Activated T-cell treated with anti-CD3 and anti-CD28 coated beads, Interleukin-2, amount 50 U/mL, for 48 hours (primary cell): ENCODE results near the gene CEP83.

Experiments used
- DNase-seq, 2 experiments: peaks; one replicate each; pipeline ENCODE4 v3.0.0-alpha.2; 2020

The CEP83 gene

DNA sequence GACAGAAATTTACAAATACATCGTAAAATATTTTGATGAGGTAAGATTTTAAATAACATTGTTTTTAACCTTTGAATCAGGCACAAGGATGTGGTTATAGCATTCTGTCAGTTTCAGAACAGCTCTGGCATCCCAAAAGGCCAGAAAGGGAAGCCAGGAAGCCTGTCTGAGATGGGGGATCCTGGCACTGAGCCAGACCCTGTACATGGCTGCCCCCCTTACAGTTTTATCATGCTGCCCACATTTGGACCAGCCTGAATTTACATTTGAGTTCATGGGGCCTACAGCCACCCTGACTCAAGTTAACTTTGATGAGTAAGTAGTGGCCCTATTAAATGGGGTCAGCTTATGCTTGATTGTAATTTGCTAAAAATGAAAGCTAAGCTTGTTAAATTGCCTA is 155.7 kb downstream of the CEP83 start:
- DNase-seq, result no peak

DNA sequence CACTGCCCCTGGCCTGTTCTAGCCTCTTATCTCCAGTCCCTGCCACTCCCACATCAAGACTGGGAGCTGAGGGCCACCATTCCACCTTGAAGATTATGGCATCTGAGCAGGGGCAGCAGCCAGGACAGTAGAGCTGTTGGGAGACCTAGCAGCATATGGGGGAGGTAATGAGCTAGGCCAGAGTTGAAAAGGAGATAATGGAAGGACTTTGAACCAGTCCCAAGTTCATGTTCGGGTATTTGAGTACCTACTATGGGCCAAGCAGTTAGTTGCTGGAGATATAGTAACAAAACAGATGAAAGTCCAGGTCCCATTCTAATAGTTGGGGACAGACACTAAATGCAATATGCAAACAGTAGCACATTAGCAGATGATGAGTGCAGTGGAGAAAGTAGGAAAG is 159.8 kb downstream of the CEP83 start:
- no peak for DNase-seq

DNA sequence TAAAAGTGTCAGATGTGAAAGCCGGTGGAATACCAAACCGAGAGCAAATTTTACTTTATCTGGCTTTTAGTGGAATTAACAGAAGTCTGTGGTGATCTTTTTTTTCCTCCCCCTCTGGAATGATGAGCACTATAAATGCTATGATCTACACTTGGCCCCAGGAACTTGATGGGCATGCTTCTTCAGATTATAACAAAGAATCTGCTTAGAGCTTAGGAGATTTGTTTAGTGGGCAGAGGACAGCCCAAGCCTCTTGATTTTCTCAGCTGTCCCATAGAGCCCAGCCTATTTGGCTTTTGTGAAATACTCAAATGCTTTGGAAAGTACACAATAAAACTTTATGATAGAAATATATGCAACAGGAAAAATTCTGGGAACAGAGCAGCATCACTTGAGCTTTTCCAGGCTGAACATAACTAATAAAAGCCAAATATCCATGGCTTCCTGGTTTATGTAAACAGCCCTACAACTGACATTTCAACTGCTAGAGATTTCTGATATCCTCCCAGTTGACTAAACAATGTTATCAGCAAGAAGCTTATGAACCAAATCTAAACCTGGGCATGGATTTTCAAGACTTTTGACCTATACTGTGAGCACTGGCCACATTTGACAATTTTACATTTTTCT is 161.7 kb downstream of the CEP83 start:
- DNase-seq, result no peak

- DNase-seq, result no peak
Measured at GRCh38 chr12:94297096-94297699, 162.5 kb downstream of the CEP83 start.

DNA sequence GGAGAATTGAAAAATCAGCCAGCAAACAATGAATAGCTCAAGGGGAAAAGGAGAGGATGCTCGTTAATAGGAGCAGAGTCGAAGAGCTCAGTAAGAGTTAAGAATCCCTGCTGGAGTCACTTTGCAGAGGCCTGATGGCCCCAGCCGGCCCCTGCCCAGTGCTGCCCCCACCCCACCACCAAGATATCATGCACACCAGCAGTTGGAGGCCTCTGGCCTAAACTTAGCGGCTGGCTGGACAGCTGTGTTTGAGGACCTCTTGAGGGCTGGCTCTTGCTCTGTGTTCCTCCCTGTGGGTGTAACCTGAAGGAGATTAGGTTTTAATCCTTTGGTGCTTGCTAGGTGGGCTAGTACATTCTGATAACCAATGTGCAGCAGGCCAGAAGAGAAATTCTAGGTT is 169.3 kb downstream of the CEP83 start:
- no peak for DNase-seq

DNA sequence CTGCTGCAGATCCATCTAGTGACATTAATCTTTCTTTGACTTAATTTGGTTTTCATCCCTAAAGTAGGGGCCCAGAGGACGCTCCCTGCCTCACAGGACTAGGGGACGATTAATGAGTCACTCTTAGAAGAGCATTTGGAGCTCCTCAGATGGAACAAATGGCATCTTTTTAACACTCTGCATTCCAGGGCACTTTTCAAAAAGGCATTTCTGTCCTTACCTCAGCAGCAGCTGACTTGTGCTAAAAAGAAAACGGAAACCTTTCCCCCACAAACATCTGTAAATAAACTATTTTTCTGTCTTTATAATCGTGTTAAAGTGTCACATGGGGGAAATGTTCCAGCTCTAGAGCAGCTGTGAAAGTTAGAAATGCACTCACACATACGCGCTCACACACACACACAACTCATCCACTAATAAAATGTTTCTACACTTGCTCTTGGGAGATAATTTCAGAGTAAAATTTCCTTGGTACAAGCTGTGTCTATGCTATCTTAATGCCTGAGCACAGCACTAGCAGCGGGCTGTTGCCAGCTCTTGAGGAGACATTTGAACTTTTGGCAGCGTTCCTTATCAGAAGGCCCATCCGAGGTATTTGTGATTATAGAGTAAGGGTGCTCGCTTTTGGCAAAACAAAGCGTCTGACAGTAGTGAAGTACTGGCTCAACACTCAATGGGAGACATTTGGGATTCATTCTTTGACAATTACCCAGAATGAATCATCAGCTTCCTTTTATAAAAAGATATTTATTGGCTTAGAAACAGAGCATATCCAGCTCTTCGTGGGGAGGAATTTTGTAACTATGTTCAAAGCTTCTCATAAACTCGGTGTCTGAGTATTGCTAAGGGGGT is 170.0 kb downstream of the CEP83 start:
- no peak for DNase-seq

- DNase-seq, result no peak
Measured at GRCh38 chr12:94287245-94287628, 172.4 kb downstream of the CEP83 start.

- no peak for DNase-seq
Measured at GRCh38 chr12:94286583-94287244, 173.0 kb downstream of the CEP83 start.

DNA sequence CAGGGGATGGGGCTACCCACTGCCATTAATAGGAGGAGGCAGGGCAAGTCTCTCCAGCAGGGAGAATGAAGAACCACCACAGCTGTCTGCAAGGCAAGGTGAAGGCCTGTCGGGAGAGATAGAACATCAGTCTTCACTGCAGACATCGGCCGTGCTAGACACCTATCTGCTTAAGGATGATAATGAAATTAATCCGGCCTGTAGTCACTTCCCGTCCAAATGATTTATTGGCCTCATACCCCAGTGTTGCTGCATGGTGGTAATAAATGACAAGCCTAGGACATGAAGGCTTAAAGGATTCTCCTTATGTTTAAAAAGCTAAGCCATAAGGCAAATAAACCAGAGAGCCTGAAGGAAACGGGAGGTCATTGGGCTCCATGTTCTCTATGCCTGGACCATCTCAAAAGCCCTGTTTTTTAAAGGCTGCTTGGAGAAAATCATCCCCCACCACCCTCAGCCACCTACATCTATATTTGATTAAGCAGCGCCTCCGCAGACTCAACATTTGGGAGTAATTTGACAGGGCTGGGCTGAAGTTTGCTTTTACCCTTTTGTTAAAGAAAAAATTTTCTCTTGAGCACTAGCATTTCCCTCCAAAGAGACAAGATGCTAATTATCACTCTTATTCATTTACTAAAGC is 173.6 kb downstream of the CEP83 start:
- DNase-seq, result no peak

- no peak for DNase-seq
Measured at GRCh38 chr12:94284859-94285258, 174.8 kb downstream of the CEP83 start.

DNA sequence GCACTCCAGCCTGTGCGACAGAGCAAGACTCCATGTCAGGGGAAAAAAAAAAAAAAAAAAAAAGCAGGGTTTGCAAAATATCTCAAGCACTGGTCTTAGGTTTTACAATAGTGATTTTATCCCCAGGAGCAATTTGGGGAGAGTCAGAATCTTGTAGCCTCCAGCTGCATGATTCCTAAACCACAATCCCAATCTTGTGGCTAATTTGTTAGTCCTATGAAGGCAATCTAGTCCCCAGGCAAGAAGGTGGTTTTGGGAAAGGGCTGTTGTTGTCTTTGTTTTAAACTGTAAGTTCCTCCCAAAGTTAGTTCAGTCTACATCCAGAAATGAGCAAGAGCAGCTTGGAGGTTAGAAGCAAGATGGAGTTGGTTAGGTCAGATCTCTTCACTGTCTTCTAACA is 175.6 kb downstream of the CEP83 start:
- DNase-seq, result no peak

- peak in 1 of 2 experiments; percentile 48 for DNase-seq
Measured at GRCh38 chr12:94282675-94283074, 177.0 kb downstream of the CEP83 start.

GRCh38 chr12:94280063-94280462 is 179.6 kb downstream of the CEP83 start:
- DNase-seq, result no peak

- DNase-seq, result no peak
Measured at GRCh38 chr12:94277426-94278000, 182.2 kb downstream of the CEP83 start.

DNA sequence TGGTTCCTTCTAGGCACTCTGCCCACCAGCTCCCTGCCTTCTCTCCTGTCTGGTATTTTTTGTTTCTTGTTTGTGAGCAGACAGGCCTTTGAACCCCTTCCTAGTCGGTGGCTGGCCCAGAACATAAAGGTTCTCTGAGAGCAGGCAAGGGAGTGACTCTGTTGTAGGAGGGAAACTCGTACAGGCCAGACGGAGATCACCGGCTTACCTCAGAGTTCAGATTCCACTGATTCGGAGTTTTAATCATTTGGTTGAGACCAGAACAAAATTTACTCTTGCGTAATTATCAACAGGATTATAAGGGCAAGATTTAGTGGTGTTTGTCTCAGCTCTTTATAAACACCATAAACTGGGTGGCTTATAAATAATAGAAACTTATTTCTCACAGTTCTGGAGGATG is 182.9 kb downstream of the CEP83 start:
- DNase-seq, result no peak

- DNase-seq, result no peak
Measured at GRCh38 chr12:94273272-94273671, 186.4 kb downstream of the CEP83 start.

- DNase-seq, result no peak
Measured at GRCh38 chr12:94272280-94272679, 187.4 kb downstream of the CEP83 start.

DNA sequence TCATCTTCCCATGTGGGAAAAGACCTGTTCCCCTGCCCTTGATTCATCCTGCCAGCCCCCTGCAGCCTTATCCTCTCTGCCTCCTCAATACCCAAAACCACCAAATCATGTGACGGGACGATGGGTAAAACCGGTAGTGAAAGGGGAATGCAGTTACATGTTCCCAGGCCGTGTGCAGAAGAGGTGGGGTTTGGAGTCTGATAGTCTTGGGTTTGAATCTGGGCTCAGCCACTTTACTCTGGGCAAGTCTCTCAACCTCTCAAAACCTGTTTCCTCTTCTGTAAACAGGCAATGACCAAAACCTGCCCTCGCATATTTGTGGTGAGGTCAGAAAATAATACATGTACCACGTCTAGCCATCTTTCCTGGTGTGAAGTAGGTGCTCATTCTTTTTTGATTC is 188.3 kb downstream of the CEP83 start:
- DNase-seq, result no peak

DNA sequence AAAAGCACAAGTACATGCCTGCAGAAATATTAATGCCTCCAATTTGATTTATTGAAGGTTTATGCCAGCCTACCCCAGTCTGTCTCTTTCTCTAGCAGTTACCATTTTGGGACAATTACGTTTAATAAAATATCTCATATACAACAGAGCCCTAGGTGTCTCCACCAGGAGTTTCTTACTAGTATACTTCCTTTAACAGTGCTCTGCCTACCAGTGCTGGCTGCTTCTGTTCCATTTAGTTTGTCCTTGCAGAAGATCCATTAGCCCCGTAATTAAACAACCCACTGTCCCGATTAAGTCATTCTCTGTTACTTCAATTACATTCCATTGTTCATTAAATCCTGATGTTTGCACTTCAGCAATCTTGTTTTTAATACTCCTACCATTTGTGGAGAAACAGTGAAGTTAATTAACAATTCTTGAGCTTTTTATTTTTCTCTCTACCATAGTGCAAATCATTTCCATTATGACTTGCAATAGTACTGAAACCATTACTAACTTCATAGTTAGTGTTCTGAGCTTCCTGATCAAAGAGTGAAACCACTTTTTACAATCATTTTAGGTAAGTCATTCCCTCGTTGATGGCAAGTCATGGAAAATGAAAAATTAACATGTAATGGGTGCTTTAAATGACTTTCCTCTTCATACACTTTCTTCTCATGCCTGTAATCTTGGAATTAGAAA is 190.2 kb downstream of the CEP83 start:
- DNase-seq, result no peak

DNA sequence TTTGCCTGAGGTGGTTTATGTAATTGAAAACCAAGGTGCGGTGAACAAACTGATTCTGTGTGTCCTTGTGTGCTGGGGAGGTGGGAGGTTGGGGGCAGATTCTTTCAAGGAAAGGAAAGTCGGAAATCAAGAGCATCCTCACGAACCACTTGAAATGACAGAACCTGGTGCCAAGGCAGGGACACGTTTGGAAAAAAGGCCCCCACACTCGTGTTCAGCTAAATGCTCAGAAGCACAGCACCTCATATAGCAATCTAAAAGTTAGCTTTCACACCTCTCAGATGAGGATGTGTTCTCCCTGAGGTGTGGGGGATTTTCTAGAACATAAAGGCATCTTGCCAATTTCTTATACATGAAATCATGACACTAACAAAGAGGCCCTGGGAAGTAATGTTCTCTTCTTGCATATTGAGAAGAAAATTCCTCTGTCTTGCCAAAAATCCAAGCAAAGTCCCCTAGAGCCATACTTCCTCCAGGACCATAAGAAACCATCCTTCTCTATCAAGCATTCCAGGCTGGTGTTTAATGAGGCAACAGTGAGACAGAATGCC is 191.7 kb downstream of the CEP83 start:
- no peak for DNase-seq

DNA sequence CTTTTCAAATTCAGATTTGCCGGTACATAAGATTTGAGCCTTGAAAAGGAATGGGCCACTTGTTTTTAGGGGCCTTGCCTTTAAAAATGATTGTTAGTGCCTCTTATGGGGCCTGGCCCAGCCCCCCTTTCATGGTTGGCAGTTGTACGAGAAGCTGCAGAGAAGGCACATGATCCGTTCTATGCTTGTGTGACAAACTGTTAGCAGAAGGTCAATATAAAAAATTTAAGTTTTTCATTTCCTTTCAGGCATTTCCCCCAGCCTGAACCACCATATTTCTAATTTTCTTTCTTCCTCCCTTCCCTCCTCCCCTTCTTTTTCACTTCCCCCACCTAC is 192.2 kb downstream of the CEP83 start:
- no peak for DNase-seq
